HEK293T (cell line): ENCODE measurements around the gene UBL4A.

Source experiments
- BHLHE40 ChIP-seq: fragments of 450-650 bp; IDR thresholded peaks from 2 replicates; pipeline ENCODE4 v1.6.1; 2016; ENCODE audit warnings: mild to moderate bottlenecking, moderate library complexity, borderline replicate concordance
- ELF4 ChIP-seq: fragments of 450-650 bp; IDR thresholded peaks from 2 replicates; pipeline ENCODE4 v1.6.1; 2017; ENCODE audit warnings: antibody characterized with exemption
- FOXM1 ChIP-seq: fragments of 450-650 bp; IDR thresholded peaks from 2 replicates; pipeline ENCODE4 v1.6.1; 2017; ENCODE audit warnings: mild to moderate bottlenecking, borderline replicate concordance
- HDGF ChIP-seq: fragments of 450-650 bp; IDR thresholded peaks from 2 replicates; pipeline ENCODE4 v1.6.1; 2017; ENCODE audit warnings: antibody characterized with exemption, borderline replicate concordance
- NFRKB ChIP-seq: fragments of 450-650 bp; IDR thresholded peaks from 2 replicates; pipeline ENCODE4 v1.6.1; 2016; ENCODE audit warnings: mild to moderate bottlenecking, moderate library complexity
- SP1 ChIP-seq: fragments of 450-650 bp; IDR thresholded peaks from 2 replicates; pipeline ENCODE4 v1.6.1; 2017
- SUZ12 ChIP-seq: fragments of 450-650 bp; IDR thresholded peaks from 2 replicates; pipeline ENCODE4 v1.6.1; 2016; ENCODE audit warnings: mild to moderate bottlenecking
- TARDBP ChIP-seq: fragments of 450-650 bp; IDR thresholded peaks from 2 replicates; pipeline ENCODE4 v1.6.1; 2016
- ZNF384 ChIP-seq: fragments of 450-650 bp; IDR thresholded peaks from 2 replicates; pipeline ENCODE4 v1.6.1; 2016
- TF ChIP-seq, protein P1 (sequence below): fragments of 450-650 bp; IDR thresholded peaks from 2 replicates; pipeline ENCODE4 v1.6.1; 2016

DNA sequence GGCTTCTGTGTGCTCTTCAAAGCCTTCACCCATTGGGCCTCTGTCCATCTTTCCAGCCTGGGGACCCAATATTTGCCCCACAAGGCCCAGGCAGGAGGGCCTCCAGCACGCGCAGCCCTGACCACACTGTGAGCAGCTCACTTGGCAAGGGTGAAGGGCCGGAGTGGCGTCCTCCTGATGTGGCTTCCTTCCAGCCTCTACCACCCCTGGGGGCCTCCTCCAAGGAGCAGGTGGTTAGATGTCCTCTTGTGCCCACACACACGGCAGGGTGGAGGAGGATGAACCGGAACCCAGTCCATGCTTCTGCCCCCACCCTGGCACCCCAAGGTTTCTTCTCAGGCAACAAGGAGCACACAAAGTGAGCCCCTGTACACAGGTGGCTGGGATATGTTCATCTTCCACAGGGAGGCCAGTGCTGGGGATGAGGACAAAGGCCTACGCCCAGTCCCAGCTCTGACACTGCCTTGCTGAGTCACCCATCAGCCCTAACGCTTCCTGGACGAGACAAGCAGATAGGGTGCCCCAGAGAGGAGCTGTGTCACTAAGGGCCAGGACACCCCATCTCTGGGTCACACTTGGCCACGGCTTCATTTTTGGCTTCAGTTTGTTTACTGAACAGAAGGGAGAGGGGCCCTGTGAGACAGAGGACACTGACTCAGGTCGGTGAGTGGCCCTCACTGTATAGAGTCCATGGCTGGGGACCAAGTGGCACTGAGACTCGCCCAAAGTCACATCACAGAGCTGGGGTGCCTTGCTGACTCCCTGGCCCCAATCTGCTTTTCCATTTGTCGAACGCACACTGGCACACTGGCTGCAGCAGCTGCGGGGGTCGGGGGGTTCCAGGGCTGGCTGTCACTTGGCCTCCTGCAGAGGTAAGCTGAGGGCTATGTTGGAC is 1.9 kb downstream of the UBL4A start:
- no peak for TF ChIP-seq FOXM1
- TF ChIP-seq NFRKB: no peak
- TF ChIP-seq SP1: no peak
- TF ChIP-seq SUZ12: no peak
- TF ChIP-seq ELF4: no peak
- TF ChIP-seq, protein P1, sequence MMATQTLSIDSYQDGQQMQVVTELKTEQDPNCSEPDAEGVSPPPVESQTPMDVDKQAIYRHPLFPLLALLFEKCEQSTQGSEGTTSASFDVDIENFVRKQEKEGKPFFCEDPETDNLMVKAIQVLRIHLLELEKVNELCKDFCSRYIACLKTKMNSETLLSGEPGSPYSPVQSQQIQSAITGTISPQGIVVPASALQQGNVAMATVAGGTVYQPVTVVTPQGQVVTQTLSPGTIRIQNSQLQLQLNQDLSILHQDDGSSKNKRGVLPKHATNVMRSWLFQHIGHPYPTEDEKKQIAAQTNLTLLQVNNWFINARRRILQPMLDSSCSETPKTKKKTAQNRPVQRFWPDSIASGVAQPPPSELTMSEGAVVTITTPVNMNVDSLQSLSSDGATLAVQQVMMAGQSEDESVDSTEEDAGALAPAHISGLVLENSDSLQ: no peak
- TF ChIP-seq HDGF: no peak
- no peak for TF ChIP-seq ZNF384
- no peak for TF ChIP-seq TARDBP
- no peak for TF ChIP-seq BHLHE40
